ENCODE data around the gene C6orf52. TPM values are rescaled to one million over a fixed set of nuclear protein-coding genes. Genes with fewer than 3 reads are reported as not detected.

The C6orf52 gene
- total and polyA plus RNA-seq, 9 of the 15 experiments (the other 6 are each of a cell fraction or from before 2014, with no cell fraction given): 6.7 to 37.0 (median 11.1) TPM

DNA sequence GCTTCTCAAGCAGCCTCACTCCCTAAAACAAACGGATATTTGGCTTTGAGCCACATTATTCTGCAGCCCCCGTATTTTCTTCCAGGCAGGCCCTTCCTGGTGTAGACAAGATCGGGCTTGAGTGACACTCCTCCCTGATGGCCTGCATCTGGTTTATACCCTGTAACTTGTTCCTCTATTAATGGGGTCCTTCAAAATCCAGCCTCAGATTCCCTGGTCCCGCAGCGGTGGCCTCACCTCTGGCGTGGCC lies 28.1 kb upstream of the C6orf52 start (continued):
- TF ChIP-seq DDX20 (tag; IDR thresholded peaks at IDR 0.05; ENCODE audit: low read depth): no peak
- no peak for TF ChIP-seq HNRNPUL1 (IDR thresholded peaks at IDR 0.05; ENCODE audit: low read length)
- TF ChIP-seq, protein P1, sequence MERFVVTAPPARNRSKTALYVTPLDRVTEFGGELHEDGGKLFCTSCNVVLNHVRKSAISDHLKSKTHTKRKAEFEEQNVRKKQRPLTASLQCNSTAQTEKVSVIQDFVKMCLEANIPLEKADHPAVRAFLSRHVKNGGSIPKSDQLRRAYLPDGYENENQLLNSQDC (CRISPR knock-in tag; IDR thresholded peaks at IDR 0.05): peak; percentile 8; the same call in 1 of the 2 replicates
- 0 out of 2 replicates have a peak, but pooled peaks have one; percentile 30 for TF ChIP-seq ZNF589 (CRISPR knock-in tag; IDR thresholded peaks at IDR 0.05; ENCODE audit: low read depth)
- TF ChIP-seq MCM2 (IDR thresholded peaks at IDR 0.05; ENCODE audit: low read depth): no peak
- TF ChIP-seq, protein P2, sequence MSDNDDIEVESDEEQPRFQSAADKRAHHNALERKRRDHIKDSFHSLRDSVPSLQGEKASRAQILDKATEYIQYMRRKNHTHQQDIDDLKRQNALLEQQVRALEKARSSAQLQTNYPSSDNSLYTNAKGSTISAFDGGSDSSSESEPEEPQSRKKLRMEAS (CRISPR knock-in tag; IDR thresholded peaks at IDR 0.05): no peak
- 0 out of 2 replicates have a peak, but pooled peaks have one; percentile 27 for TF ChIP-seq ZNF583 (CRISPR knock-in tag; IDR thresholded peaks at IDR 0.05)
- TF ChIP-seq, protein P3, sequence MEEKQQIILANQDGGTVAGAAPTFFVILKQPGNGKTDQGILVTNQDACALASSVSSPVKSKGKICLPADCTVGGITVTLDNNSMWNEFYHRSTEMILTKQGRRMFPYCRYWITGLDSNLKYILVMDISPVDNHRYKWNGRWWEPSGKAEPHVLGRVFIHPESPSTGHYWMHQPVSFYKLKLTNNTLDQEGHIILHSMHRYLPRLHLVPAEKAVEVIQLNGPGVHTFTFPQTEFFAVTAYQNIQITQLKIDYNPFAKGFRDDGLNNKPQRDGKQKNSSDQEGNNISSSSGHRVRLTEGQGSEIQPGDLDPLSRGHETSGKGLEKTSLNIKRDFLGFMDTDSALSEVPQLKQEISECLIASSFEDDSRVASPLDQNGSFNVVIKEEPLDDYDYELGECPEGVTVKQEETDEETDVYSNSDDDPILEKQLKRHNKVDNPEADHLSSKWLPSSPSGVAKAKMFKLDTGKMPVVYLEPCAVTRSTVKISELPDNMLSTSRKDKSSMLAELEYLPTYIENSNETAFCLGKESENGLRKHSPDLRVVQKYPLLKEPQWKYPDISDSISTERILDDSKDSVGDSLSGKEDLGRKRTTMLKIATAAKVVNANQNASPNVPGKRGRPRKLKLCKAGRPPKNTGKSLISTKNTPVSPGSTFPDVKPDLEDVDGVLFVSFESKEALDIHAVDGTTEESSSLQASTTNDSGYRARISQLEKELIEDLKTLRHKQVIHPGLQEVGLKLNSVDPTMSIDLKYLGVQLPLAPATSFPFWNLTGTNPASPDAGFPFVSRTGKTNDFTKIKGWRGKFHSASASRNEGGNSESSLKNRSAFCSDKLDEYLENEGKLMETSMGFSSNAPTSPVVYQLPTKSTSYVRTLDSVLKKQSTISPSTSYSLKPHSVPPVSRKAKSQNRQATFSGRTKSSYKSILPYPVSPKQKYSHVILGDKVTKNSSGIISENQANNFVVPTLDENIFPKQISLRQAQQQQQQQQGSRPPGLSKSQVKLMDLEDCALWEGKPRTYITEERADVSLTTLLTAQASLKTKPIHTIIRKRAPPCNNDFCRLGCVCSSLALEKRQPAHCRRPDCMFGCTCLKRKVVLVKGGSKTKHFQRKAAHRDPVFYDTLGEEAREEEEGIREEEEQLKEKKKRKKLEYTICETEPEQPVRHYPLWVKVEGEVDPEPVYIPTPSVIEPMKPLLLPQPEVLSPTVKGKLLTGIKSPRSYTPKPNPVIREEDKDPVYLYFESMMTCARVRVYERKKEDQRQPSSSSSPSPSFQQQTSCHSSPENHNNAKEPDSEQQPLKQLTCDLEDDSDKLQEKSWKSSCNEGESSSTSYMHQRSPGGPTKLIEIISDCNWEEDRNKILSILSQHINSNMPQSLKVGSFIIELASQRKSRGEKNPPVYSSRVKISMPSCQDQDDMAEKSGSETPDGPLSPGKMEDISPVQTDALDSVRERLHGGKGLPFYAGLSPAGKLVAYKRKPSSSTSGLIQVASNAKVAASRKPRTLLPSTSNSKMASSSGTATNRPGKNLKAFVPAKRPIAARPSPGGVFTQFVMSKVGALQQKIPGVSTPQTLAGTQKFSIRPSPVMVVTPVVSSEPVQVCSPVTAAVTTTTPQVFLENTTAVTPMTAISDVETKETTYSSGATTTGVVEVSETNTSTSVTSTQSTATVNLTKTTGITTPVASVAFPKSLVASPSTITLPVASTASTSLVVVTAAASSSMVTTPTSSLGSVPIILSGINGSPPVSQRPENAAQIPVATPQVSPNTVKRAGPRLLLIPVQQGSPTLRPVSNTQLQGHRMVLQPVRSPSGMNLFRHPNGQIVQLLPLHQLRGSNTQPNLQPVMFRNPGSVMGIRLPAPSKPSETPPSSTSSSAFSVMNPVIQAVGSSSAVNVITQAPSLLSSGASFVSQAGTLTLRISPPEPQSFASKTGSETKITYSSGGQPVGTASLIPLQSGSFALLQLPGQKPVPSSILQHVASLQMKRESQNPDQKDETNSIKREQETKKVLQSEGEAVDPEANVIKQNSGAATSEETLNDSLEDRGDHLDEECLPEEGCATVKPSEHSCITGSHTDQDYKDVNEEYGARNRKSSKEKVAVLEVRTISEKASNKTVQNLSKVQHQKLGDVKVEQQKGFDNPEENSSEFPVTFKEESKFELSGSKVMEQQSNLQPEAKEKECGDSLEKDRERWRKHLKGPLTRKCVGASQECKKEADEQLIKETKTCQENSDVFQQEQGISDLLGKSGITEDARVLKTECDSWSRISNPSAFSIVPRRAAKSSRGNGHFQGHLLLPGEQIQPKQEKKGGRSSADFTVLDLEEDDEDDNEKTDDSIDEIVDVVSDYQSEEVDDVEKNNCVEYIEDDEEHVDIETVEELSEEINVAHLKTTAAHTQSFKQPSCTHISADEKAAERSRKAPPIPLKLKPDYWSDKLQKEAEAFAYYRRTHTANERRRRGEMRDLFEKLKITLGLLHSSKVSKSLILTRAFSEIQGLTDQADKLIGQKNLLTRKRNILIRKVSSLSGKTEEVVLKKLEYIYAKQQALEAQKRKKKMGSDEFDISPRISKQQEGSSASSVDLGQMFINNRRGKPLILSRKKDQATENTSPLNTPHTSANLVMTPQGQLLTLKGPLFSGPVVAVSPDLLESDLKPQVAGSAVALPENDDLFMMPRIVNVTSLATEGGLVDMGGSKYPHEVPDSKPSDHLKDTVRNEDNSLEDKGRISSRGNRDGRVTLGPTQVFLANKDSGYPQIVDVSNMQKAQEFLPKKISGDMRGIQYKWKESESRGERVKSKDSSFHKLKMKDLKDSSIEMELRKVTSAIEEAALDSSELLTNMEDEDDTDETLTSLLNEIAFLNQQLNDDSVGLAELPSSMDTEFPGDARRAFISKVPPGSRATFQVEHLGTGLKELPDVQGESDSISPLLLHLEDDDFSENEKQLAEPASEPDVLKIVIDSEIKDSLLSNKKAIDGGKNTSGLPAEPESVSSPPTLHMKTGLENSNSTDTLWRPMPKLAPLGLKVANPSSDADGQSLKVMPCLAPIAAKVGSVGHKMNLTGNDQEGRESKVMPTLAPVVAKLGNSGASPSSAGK (IDR thresholded peaks at IDR 0.05): peak; percentile 94
- TF ChIP-seq RBM39 (optimal IDR thresholded peaks at IDR 0.05; ENCODE audit: low read depth, low read length): no peak
- 0 out of 2 replicates have a peak, but pooled peaks have one; percentile 1 for TF ChIP-seq FOSL1 (tag; conservative IDR thresholded peaks at IDR 0.05)
- TF ChIP-seq KLF10 (CRISPR knock-in tag; IDR thresholded peaks at IDR 0.05): no peak
- no peak for TF ChIP-seq TSC22D4 (tag; IDR thresholded peaks at IDR 0.05)
- TF ChIP-seq HDAC1 (IDR thresholded peaks at IDR 0.05): no peak
- no peak for TF ChIP-seq JUN (IDR thresholded peaks at IDR 0.05; ENCODE audit: borderline replicate concordance, low read depth, low read length)
- TF ChIP-seq JUN (CRISPR knock-in tag; IDR thresholded peaks at IDR 0.05; ENCODE audit: borderline replicate concordance): 0 out of 2 replicates have a peak, but pooled peaks have one; percentile 52
- no peak for TF ChIP-seq EZH2 (IDR thresholded peaks at IDR 0.05; ENCODE audit: borderline replicate concordance, low read depth, low read length)
